Lung (tissue), 12 donors: Measurements from ENCODE around the gene EGFR. TPM values are rescaled to one million over a fixed set of nuclear protein-coding genes. Genes with fewer than 3 reads are reported as not detected.

Experiments
- ATAC-seq: fragments of 200-7000 bp; cut with Tn5 transposase; one replicate; pipeline ENCODE4 v1.9.1; 2020; ENCODE audit warnings: moderate number of reproducible peaks; ENCODE audit not compliant: insufficient read depth, low FRiP score
- DNase-seq, 3 donors: peaks; one replicate each; pipeline ENCODE4 v3.0.0-alpha.2; 2013 to 2017
- H3K27ac ChIP-seq, 2 donors: one replicate each; pipeline ENCODE4 v1.5.1; 2013; ENCODE audit warnings: mild to moderate bottlenecking in 2 of 2, moderate library complexity in 2 of 2, control low read depth in 1 of 2, inconsistent platforms in 1 of 2, low read depth in 1 of 2, low read length in 1 of 2
- H3K27me3 ChIP-seq, 3 donors: one replicate each; pipeline ENCODE4 v1.5.1; 2013; ENCODE audit warnings: low read length in 2 of 3; ENCODE audit not compliant: control insufficient read depth in 3 of 3, insufficient read depth in 3 of 3
- H3K36me3 ChIP-seq, 4 donors: one replicate each; pipeline ENCODE4 v1.5.1; 2013; ENCODE audit warnings: low read length in 4 of 4, mild to moderate bottlenecking in 1 of 4, moderate library complexity in 1 of 4; ENCODE audit not compliant: control insufficient read depth in 4 of 4, insufficient read depth in 4 of 4
- H3K4me1 ChIP-seq, 5 donors: one replicate each; pipeline ENCODE4 v1.5.1; 2013; ENCODE audit warnings: low read length in 5 of 5, mild to moderate bottlenecking in 2 of 5, moderate library complexity in 1 of 5; ENCODE audit not compliant: control insufficient read depth in 5 of 5, insufficient read depth in 5 of 5
- H3K4me3 ChIP-seq: one replicate; pipeline ENCODE4 v1.5.1; 2013; ENCODE audit warnings: mild to moderate bottlenecking, control low read depth, moderate library complexity
- H3K9ac ChIP-seq, 2 donors: one replicate each; pipeline ENCODE4 v1.5.1; 2013; ENCODE audit warnings: low read length in 2 of 2, control low read depth in 1 of 2; ENCODE audit not compliant: insufficient read depth in 1 of 2
- H3K9me3 ChIP-seq, 4 donors: one replicate each; pipeline ENCODE4 v1.5.1; 2013; ENCODE audit warnings: low read length in 3 of 4, mild to moderate bottlenecking in 1 of 4, moderate library complexity in 1 of 4; ENCODE audit not compliant: control insufficient read depth in 4 of 4, insufficient read depth in 3 of 4
- CTCF ChIP-seq: IDR thresholded peaks from 2 replicates; pipeline ENCODE4 v1.5.1; 2012; ENCODE audit warnings: mild to moderate bottlenecking; ENCODE audit errors: control extremely low read depth, extremely low read depth
- WGBS, 2 donors: extraction: QIAGEN DNeasy Blood & Tissue Kit; methylation state at CpG; one replicate each; pipeline ENCODE4 v1.1.7; 2013; 5-methylcytosine and 5-hydroxymethylcytosine counted together
- polyA plus RNA-seq, 2 donors: library from polyadenylated mRNA; stranded (reverse); fragments of 200-250 nt; gene quantifications; one replicate each; pipeline ENCODE4 v1.2.1, GENCODE V29; 2013
- total RNA-seq, 2 donors: library from RNA; depleted of rRNA in 1 of 2; stranded (reverse); fragments of >200 nt in 1 of 2; gene quantifications; one replicate each; pipeline ENCODE4 v1.2.1, GENCODE V29; 2014 to 2021
- donor health status: control.
- donor health status: control.
- donor health status: Bipolar disorder and iron deficiency.
- donor health status: healthy.
- donor health status: DM: yes; HTN: yes; CAD: no.

Gene EGFR
- total and polyA plus RNA-seq, 4 donors: 11.6 to 78.7 (median 37.1) TPM

DNA sequence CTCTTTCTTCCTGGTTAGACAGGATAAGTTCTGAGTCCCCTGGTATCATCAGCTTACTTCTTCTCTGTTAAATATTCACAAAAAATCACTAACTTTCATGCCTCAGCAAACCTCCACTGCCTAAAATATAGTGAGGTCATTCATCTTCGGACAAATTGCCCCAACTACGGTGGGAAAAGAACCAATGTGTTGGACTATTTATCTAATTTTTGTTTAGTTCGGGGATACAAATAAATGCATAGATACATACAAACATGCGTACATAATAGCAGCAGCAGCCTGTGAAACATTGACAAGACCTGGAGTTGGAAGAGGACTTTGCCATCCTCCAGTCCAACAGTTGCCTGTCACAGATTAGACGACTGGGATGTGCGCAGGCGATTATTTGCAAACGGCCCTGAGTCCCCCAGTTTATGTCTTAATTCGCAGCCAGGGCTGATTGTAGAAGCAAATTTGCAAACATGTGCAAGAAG is 51.5 kb downstream of the EGFR start:
- Histone ChIP-seq H3K27ac (no peak overlapping the region), H3K9ac (no peak overlapping the region), H3K4me3 (no peak overlapping the region), H3K27me3 (no peaks in the 10 kb centered on the region), H3K4me1 (peaks cover 0 to 70% (median 13%) of the 10 kb centered on the region in 5 donors), H3K9me3 (no peaks in the 10 kb centered on the region), H3K36me3 (peaks cover 0 to 6% (median 0%) of the 10 kb centered on the region in 4 donors)
- ATAC-seq: no peak
- 87 to 94% methylated on average over 9 of the region's 9 CpGs for WGBS, 2 donors
- no peak for TF ChIP-seq CTCF
- no peak for DNase-seq

DNA sequence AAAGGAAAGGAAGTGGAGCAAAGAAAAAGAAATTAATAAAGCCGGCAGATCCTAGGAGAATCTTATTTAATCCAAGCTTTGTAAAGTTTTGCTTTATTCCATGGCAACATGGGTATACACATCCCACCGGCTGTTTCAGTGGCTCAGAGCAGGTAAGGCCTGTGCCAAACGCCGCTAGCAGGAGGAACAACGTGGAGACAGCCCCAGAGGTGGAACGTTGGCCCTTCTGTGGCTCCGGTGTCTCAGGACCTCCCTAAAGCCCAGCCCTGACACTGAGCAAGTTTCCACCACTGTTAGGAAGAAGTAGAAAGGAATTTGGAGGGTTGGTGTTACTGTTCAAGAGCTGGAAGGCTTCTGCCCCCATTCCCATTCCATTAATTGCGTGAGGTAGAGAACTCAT is 52.0 kb downstream of the EGFR start:
- peaks cover 0 to 64% (median 12%) of the 10 kb centered on the region in 5 donors for H3K4me1 ChIP-seq
- no peak for TF ChIP-seq CTCF

GRCh38 chr7:55071411-55072175 is 52.8 kb downstream of the EGFR start:
- peaks cover 0 to 59% (median 10%) of the 10 kb centered on the region in 5 donors for H3K4me1 ChIP-seq
- H3K27me3 ChIP-seq: no peaks in the 10 kb centered on the region
- H3K4me3 ChIP-seq: no peak overlapping the region
- 68 to 76% methylated on average over 7 of the region's 7 CpGs for WGBS, 2 donors
- no peak overlapping the region for H3K27ac ChIP-seq
- DNase-seq (peak; percentile 20 to 86 (median 86)), ATAC-seq (no peak)
- no peaks in the 10 kb centered on the region for H3K9me3 ChIP-seq
- peaks cover 0 to 6% (median 0%) of the 10 kb centered on the region in 4 donors for H3K36me3 ChIP-seq
- H3K9ac ChIP-seq: peak overlapping the region in 1 of 2 donors; percentile 44
- no peak for TF ChIP-seq CTCF

More for the DNA sequence above, 52.0 kb downstream of the EGFR start:
- DNase-seq: no peak
- Histone ChIP-seq H3K27me3 (no peaks in the 10 kb centered on the region), H3K9me3 (no peaks in the 10 kb centered on the region), H3K36me3 (peaks cover 0 to 6% (median 0%) of the 10 kb centered on the region in 4 donors), H3K27ac (no peak overlapping the region), H3K9ac (no peak overlapping the region), H3K4me3 (no peak overlapping the region)
- no peak for ATAC-seq
- 80 to 84% methylated on average over 8 of the region's 8 CpGs for WGBS, 2 donors
